Measurements from ENCODE around the gene CDH13.

CDH13 gene

GRCh38 chr16:83418565-83418964 is 791.8 kb downstream of the CDH13 start:
- no peak for TF ChIP-seq CTCF (IDR thresholded peaks at IDR 0.05; ENCODE audit: insufficient read depth, low read length, poor library complexity, severe bottlenecking)
- Histone ChIP-seq H3K27me3 (replicated peaks; ENCODE audit: control insufficient read depth, insufficient read depth, low read length) (no peaks in the 10 kb centered on the region), H3K36me3 (ENCODE audit: control insufficient read depth, insufficient read depth, low read length) (no peaks in the 10 kb centered on the region), H3K4me3 (replicated peaks; ENCODE audit: low read depth, low read length) (no peak overlapping the region)
- no peak for DNase-seq (ENCODE audit: extremely low read depth, insufficient read length)

- no peak for TF ChIP-seq CTCF (IDR thresholded peaks at IDR 0.05; ENCODE audit: insufficient read depth, low read length, poor library complexity, severe bottlenecking)
- H3K27me3 ChIP-seq (replicated peaks; ENCODE audit: control insufficient read depth, insufficient read depth, low read length) = no peaks in the 10 kb centered on the region
- no peak overlapping the region for H3K4me3 ChIP-seq (replicated peaks; ENCODE audit: low read depth, low read length)
- no peak for DNase-seq (ENCODE audit: extremely low read depth, insufficient read length)
- no peaks in the 10 kb centered on the region for H3K36me3 ChIP-seq (ENCODE audit: control insufficient read depth, insufficient read depth, low read length)
Measured at GRCh38 chr16:83420206-83420760, 793.5 kb downstream of the CDH13 start.

- H3K4me3 ChIP-seq (replicated peaks; ENCODE audit: low read depth, low read length) = no peak overlapping the region
- H3K27me3 ChIP-seq (replicated peaks; ENCODE audit: control insufficient read depth, insufficient read depth, low read length) = no peaks in the 10 kb centered on the region
- DNase-seq (ENCODE audit: extremely low read depth, insufficient read length) = no peak
- no peak for TF ChIP-seq CTCF (IDR thresholded peaks at IDR 0.05; ENCODE audit: insufficient read depth, low read length, poor library complexity, severe bottlenecking)
- no peaks in the 10 kb centered on the region for H3K36me3 ChIP-seq (ENCODE audit: control insufficient read depth, insufficient read depth, low read length)
Measured at GRCh38 chr16:83433201-83433600, 806.4 kb downstream of the CDH13 start.

GRCh38 chr16:83437036-83437435 is 810.3 kb downstream of the CDH13 start:
- Histone ChIP-seq H3K36me3 (ENCODE audit: control insufficient read depth, insufficient read depth, low read length) (no peaks in the 10 kb centered on the region), H3K27me3 (replicated peaks; ENCODE audit: control insufficient read depth, insufficient read depth, low read length) (no peaks in the 10 kb centered on the region; the same call in 1 of the 2 replicates), H3K4me3 (replicated peaks; ENCODE audit: low read depth, low read length) (no peak overlapping the region)
- no peak for TF ChIP-seq CTCF (IDR thresholded peaks at IDR 0.05; ENCODE audit: insufficient read depth, low read length, poor library complexity, severe bottlenecking)
- DNase-seq (ENCODE audit: extremely low read depth, insufficient read length) = no peak

GRCh38 chr16:83438326-83438725 is 811.6 kb downstream of the CDH13 start:
- no peaks in the 10 kb centered on the region for H3K36me3 ChIP-seq (ENCODE audit: control insufficient read depth, insufficient read depth, low read length)
- no peak overlapping the region for H3K4me3 ChIP-seq (replicated peaks; ENCODE audit: low read depth, low read length)
- no peak for TF ChIP-seq CTCF (IDR thresholded peaks at IDR 0.05; ENCODE audit: insufficient read depth, low read length, poor library complexity, severe bottlenecking)
- DNase-seq (ENCODE audit: extremely low read depth, insufficient read length) = no peak
- no peaks in the 10 kb centered on the region; the same call in 1 of the 2 replicates for H3K27me3 ChIP-seq (replicated peaks; ENCODE audit: control insufficient read depth, insufficient read depth, low read length)

GRCh38 chr16:83439412-83439811 is 812.6 kb downstream of the CDH13 start:
- H3K4me3 ChIP-seq (replicated peaks; ENCODE audit: low read depth, low read length) = no peak overlapping the region
- no peak for TF ChIP-seq CTCF (IDR thresholded peaks at IDR 0.05; ENCODE audit: insufficient read depth, low read length, poor library complexity, severe bottlenecking)
- no peaks in the 10 kb centered on the region; the same call in 1 of the 2 replicates for H3K27me3 ChIP-seq (replicated peaks; ENCODE audit: control insufficient read depth, insufficient read depth, low read length)
- H3K36me3 ChIP-seq (ENCODE audit: control insufficient read depth, insufficient read depth, low read length) = no peaks in the 10 kb centered on the region
- no peak for DNase-seq (ENCODE audit: extremely low read depth, insufficient read length)
